Mesenchymal stem cell (in vitro differentiated cells and primary cell): ENCODE results near the gene ANKS1A.

Source experiments
- DNase-seq: peaks from one replicate; pipeline ENCODE4 v3.0.0-alpha.2; 2013
- H2AFZ ChIP-seq: one replicate; pipeline ENCODE4 v1.6.1; 2013; ENCODE audit warnings: low read depth, mild to moderate bottlenecking, control low read depth, inconsistent platforms, low read length, moderate library complexity
- H2AK5ac ChIP-seq: 2 replicates; pipeline ENCODE4 v1.6.1; 2013; ENCODE audit warnings: low read length, moderate library complexity, mild to moderate bottlenecking, inconsistent platforms; ENCODE audit not compliant: severe bottlenecking
- H2BK120ac ChIP-seq: one replicate; pipeline ENCODE4 v1.6.1; 2013; ENCODE audit warnings: low read depth, mild to moderate bottlenecking, inconsistent platforms, low read length, moderate library complexity
- H2BK12ac ChIP-seq, 2 experiments: one replicate each; pipeline ENCODE4 v1.6.1; 2013; ENCODE audit warnings: inconsistent platforms in 2 of 2, low read length in 2 of 2, mild to moderate bottlenecking in 2 of 2, moderate library complexity in 2 of 2, control low read depth in 1 of 2
- H2BK15ac ChIP-seq: one replicate; pipeline ENCODE4 v1.6.1; 2013; ENCODE audit warnings: mild to moderate bottlenecking, low read depth, inconsistent platforms; ENCODE audit not compliant: poor library complexity, severe bottlenecking
- H2BK5ac ChIP-seq: 2 replicates; pipeline ENCODE4 v1.6.1; 2013; ENCODE audit warnings: low read depth, mild to moderate bottlenecking, low read length, control low read depth, inconsistent platforms; ENCODE audit not compliant: poor library complexity, severe bottlenecking
- H3K14ac ChIP-seq, 2 experiments: one replicate each; pipeline ENCODE4 v1.6.1; 2013; ENCODE audit warnings: inconsistent platforms in 2 of 2, low read length in 2 of 2, control low read depth in 1 of 2, mild to moderate bottlenecking in 1 of 2, moderate library complexity in 1 of 2
- H3K18ac ChIP-seq, 2 experiments: one replicate each; pipeline ENCODE4 v1.6.1; 2013; ENCODE audit warnings: inconsistent platforms in 2 of 2, low read length in 2 of 2, control low read depth in 1 of 2, low read depth in 1 of 2, mild to moderate bottlenecking in 1 of 2
- H3K23ac ChIP-seq, 2 experiments: one replicate each; pipeline ENCODE4 v1.6.1; 2013; ENCODE audit warnings: inconsistent platforms in 2 of 2, low read length in 2 of 2, mild to moderate bottlenecking in 2 of 2, moderate library complexity in 2 of 2, control low read depth in 1 of 2
- H3K27ac ChIP-seq: 2 replicates; pipeline ENCODE4 v1.5.1; 2013; ENCODE audit warnings: mild to moderate bottlenecking, moderate library complexity, low read length, control low read depth, inconsistent platforms; ENCODE audit not compliant: poor library complexity, severe bottlenecking
- H3K27me3 ChIP-seq, 2 experiments: 2 replicates each; pipeline versions ENCODE4 v1.6.1 to v1.7.0; 2013; ENCODE audit warnings: low read length in 2 of 2, mild to moderate bottlenecking in 2 of 2, moderate library complexity in 2 of 2, control low read depth in 1 of 2, inconsistent platforms in 1 of 2; ENCODE audit not compliant: control insufficient read depth in 1 of 2, insufficient read depth in 1 of 2
- H3K36me3 ChIP-seq, 2 experiments: 2 replicates each; pipeline versions ENCODE4 v1.6.1 to v1.7.0; 2013; ENCODE audit warnings: low read length in 2 of 2, control low read depth in 1 of 2, inconsistent platforms in 1 of 2, low read depth in 1 of 2, mild to moderate bottlenecking in 1 of 2; ENCODE audit not compliant: insufficient read depth in 2 of 2, control insufficient read depth in 1 of 2
- H3K4ac ChIP-seq, 2 experiments: one replicate each; pipeline ENCODE4 v1.6.1; 2013; ENCODE audit warnings: inconsistent platforms in 2 of 2, low read length in 2 of 2, mild to moderate bottlenecking in 2 of 2, moderate library complexity in 2 of 2, control low read depth in 1 of 2, low read depth in 1 of 2
- H3K4me1 ChIP-seq: 2 replicates; pipeline ENCODE4 v1.6.1; 2013; ENCODE audit warnings: low read depth, low read length, control low read depth; ENCODE audit not compliant: control insufficient read depth, insufficient read depth
- H3K4me2 ChIP-seq: 2 replicates; pipeline ENCODE4 v1.6.1; 2013; ENCODE audit warnings: low read length, mild to moderate bottlenecking, inconsistent platforms; ENCODE audit not compliant: poor library complexity, severe bottlenecking
- H3K4me3 ChIP-seq, 2 experiments: 2 replicates each; pipeline versions ENCODE4 v1.5.1 to v1.7.0; 2013; ENCODE audit warnings: low read length in 2 of 2, mild to moderate bottlenecking in 2 of 2, control low read depth in 1 of 2, low read depth in 1 of 2; ENCODE audit not compliant: insufficient read depth in 1 of 2
- H3K79me1 ChIP-seq: replicated peaks from 2 replicates; pipeline ENCODE4 v1.6.1; 2013; ENCODE audit warnings: mild to moderate bottlenecking, control low read depth, low read length, inconsistent platforms; ENCODE audit not compliant: poor library complexity, severe bottlenecking
- H3K9ac ChIP-seq: 2 replicates; pipeline ENCODE4 v1.7.0; 2013; ENCODE audit warnings: mild to moderate bottlenecking, low read length, moderate library complexity
- H3K9me3 ChIP-seq: 2 replicates; pipeline ENCODE4 v1.7.0; 2013; ENCODE audit warnings: mild to moderate bottlenecking, low read length; ENCODE audit not compliant: control insufficient read depth
- H4K8ac ChIP-seq: one replicate; pipeline ENCODE4 v1.6.1; 2013; ENCODE audit warnings: inconsistent platforms, mild to moderate bottlenecking, low read length, moderate library complexity
- H4K91ac ChIP-seq: one replicate; pipeline ENCODE4 v1.6.1; 2013; ENCODE audit warnings: mild to moderate bottlenecking, low read length, inconsistent platforms
- WGBS: methylation state at CpG from one replicate; pipeline ENCODE4 v1.1.7; 2013; ENCODE audit warnings: mixed read lengths; 5-methylcytosine and 5-hydroxymethylcytosine counted together

ANKS1A gene

GRCh38 chr6:34917626-34918285, 28.7 kb downstream of the ANKS1A start:
- H3K14ac ChIP-seq, result no peak overlapping the region
- no peak overlapping the region for H3K4me2 ChIP-seq
- no peak overlapping the region for H2AFZ ChIP-seq
- H4K8ac ChIP-seq, result no peak overlapping the region
- no peak overlapping the region for H3K18ac ChIP-seq
- H3K23ac ChIP-seq, result no peak overlapping the region
- H3K9ac ChIP-seq, result no peak overlapping the region
- H3K27me3 ChIP-seq, result no peaks in the 10 kb centered on the region
- DNase-seq, result no peak
- 92% methylated on average over 5 of the region's 6 CpGs for WGBS
- no peak overlapping the region for H2BK12ac ChIP-seq
- H3K4me3 ChIP-seq, result no peak overlapping the region
- peaks cover 39% of the 10 kb centered on the region for H3K79me1 ChIP-seq
- H2AK5ac ChIP-seq, result no peak overlapping the region
- no peak overlapping the region for H2BK120ac ChIP-seq
- H2BK15ac ChIP-seq, result no peak overlapping the region
- no peak overlapping the region for H2BK5ac ChIP-seq
- no peaks in the 10 kb centered on the region for H3K9me3 ChIP-seq
- no peak overlapping the region for H3K4ac ChIP-seq
- H4K91ac ChIP-seq, result no peak overlapping the region
- H3K4me1 ChIP-seq, result peaks cover 7% of the 10 kb centered on the region
- H3K27ac ChIP-seq, result no peak overlapping the region
- H3K36me3 ChIP-seq, result no peaks in the 10 kb centered on the region

DNA sequence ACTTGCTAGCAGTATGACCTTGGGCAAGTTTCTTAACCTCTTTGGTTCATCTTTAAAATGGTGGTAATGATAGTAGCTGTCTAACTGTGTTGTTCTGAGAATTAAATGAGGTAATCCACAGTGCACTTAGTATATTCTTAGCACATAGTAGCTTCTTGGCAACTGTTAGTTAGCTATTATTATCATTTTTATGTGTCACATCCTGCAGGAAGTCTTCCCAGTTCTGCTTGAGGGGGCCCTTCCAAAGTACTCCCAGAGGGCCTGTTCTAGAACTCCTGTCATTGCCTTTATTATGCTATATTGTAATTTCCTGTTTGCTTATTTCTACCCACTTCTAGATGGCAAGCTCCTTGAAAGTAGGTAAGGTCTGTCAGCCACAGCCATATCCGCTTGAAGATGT, 30.6 kb downstream of the ANKS1A start:
- Histone ChIP-seq H3K4me2 (no peak overlapping the region), H3K4me1 (peaks cover 6% of the 10 kb centered on the region), H3K9ac (no peak overlapping the region), H3K36me3 (no peaks in the 10 kb centered on the region), H3K27me3 (no peaks in the 10 kb centered on the region), H4K91ac (no peak overlapping the region), H3K23ac (no peak overlapping the region), H2AFZ (no peak overlapping the region), H4K8ac (no peak overlapping the region), H3K79me1 (peaks cover 49% of the 10 kb centered on the region), H3K4ac (no peak overlapping the region), H3K18ac (no peak overlapping the region), H3K9me3 (no peaks in the 10 kb centered on the region), H2BK15ac (no peak overlapping the region), H2BK12ac (no peak overlapping the region), H2AK5ac (no peak overlapping the region), H3K27ac (peak overlapping the region; percentile 10), H2BK5ac (no peak overlapping the region), H2BK120ac (no peak overlapping the region), H3K4me3 (no peak overlapping the region), H3K14ac (no peak overlapping the region)
- WGBS, result 92% methylated on average over 1 of the region's 1 CpG
- DNase-seq, result peak; percentile 31

GRCh38 chr6:34920097-34920496, 31.0 kb downstream of the ANKS1A start:
- H2BK5ac ChIP-seq, result no peak overlapping the region
- no peak overlapping the region for H3K14ac ChIP-seq
- no peaks in the 10 kb centered on the region for H3K36me3 ChIP-seq
- H4K8ac ChIP-seq, result no peak overlapping the region
- no peaks in the 10 kb centered on the region for H3K27me3 ChIP-seq
- H3K4me2 ChIP-seq, result no peak overlapping the region
- no peak overlapping the region for H4K91ac ChIP-seq
- no peak overlapping the region for H3K9ac ChIP-seq
- peaks cover 46% of the 10 kb centered on the region for H3K79me1 ChIP-seq
- 86% methylated on average over 4 of the region's 4 CpGs for WGBS
- H3K18ac ChIP-seq, result no peak overlapping the region
- H3K9me3 ChIP-seq, result no peaks in the 10 kb centered on the region
- H3K4ac ChIP-seq, result no peak overlapping the region
- no peak overlapping the region for H2AFZ ChIP-seq
- H3K27ac ChIP-seq, result no peak overlapping the region
- H2BK12ac ChIP-seq, result no peak overlapping the region
- no peak overlapping the region for H2BK120ac ChIP-seq
- no peak overlapping the region for H2AK5ac ChIP-seq
- H2BK15ac ChIP-seq, result no peak overlapping the region
- no peak overlapping the region for H3K4me3 ChIP-seq
- H3K4me1 ChIP-seq, result peaks cover 5% of the 10 kb centered on the region
- H3K23ac ChIP-seq, result no peak overlapping the region
- no peak for DNase-seq

DNA sequence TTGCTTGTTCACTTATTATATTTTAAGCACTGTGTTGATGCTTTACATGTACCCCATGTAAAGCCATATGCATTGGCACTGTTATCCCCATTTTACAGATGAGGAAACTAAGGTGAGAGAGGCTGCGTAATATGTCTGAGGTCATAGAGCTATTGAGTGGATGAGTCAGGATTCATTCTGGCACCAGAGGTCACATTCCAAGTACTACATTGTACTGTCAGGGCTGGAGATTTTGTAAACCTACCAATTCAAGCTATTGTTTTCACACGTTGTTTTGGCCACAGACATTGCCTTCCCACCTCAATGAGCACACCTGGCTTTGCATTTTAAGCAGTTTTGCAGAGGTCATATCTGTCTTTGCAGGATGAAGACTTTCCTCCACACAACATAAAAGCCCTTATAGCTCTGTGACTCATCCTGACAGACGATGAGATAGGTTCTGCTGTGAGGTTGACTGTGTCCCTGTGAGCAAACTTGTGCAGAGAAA, 33.2 kb downstream of the ANKS1A start:
- no peak overlapping the region for H3K9ac ChIP-seq

More for the DNA sequence above, 33.2 kb downstream of the ANKS1A start:
- Histone ChIP-seq H2AK5ac (no peak overlapping the region), H2BK120ac (no peak overlapping the region), H3K4me2 (no peak overlapping the region), H2BK15ac (no peak overlapping the region), H3K36me3 (no peaks in the 10 kb centered on the region), H2BK5ac (no peak overlapping the region), H3K4me3 (no peak overlapping the region), H3K79me1 (peaks cover 40% of the 10 kb centered on the region), H3K4ac (no peak overlapping the region), H3K27ac (no peak overlapping the region), H3K4me1 (peaks cover 12% of the 10 kb centered on the region), H2AFZ (no peak overlapping the region), H4K8ac (no peak overlapping the region), H3K27me3 (no peaks in the 10 kb centered on the region), H3K9me3 (no peaks in the 10 kb centered on the region), H2BK12ac (no peak overlapping the region), H4K91ac (no peak overlapping the region), H3K14ac (no peak overlapping the region), H3K23ac (no peak overlapping the region), H3K18ac (no peak overlapping the region)
- WGBS, result 25% methylated on average over 3 of the region's 3 CpGs
- peak; percentile 83 for DNase-seq
